ENCODE measurements around the gene TBC1D10A.

Gene TBC1D10A

GRCh38 chr22:30245181-30245984, 81.4 kb downstream of the TBC1D10A start:
- FAIRE-seq, result peak; percentile 21

GRCh38 chr22:30244641-30245040, 82.1 kb downstream of the TBC1D10A start:
- no peak for FAIRE-seq

GRCh38 chr22:30244066-30244465, 82.7 kb downstream of the TBC1D10A start:
- no peak for FAIRE-seq

- no peak for FAIRE-seq
These were observed 83.1 kb downstream of the TBC1D10A start for GRCh38 chr22:30243661-30244060.

Data from A204.1 (cell line).